Measurements from ENCODE around the gene ITGB3BP. TPM values are rescaled to one million over a fixed set of nuclear protein-coding genes. Genes with fewer than 3 reads are reported as not detected.

The ITGB3BP gene
- total and polyA plus RNA-seq, 2 of the 8 experiments (the other 6 are each of a cell fraction or from before 2014, with no cell fraction given): 17.6 to 49.1 TPM

- Histone ChIP-seq H3K79me1 (ENCODE audit: low read depth, low read length) (no peaks in the 10 kb centered on the region), H2BK20ac (ENCODE audit: low read length) (no peak overlapping the region), H3K4me1 (replicated peaks in 1 of 4; ENCODE audit: control insufficient read depth in 3 of 4, insufficient read depth in 4 of 4, low read length in 3 of 4) (no peaks in the 10 kb centered on the region), H3K9me3 (ENCODE audit: insufficient read depth in 2 of 2, low read depth in 1 of 2, low read length in 1 of 2) (no peaks in the 10 kb centered on the region), H3K4me3 (ENCODE audit: extremely low read depth in 1 of 4, insufficient read depth in 2 of 4, low read depth in 3 of 4, low read length in 4 of 4) (no peak overlapping the region), H3K27me3 (replicated peaks in 1 of 4; ENCODE audit: control insufficient read depth in 3 of 4, extremely low read depth in 1 of 4, insufficient read depth in 3 of 4, low read length in 3 of 4) (no peaks in the 10 kb centered on the region), H2BK12ac (ENCODE audit: low read depth, low read length) (no peak overlapping the region), H3K36me3 (ENCODE audit: control insufficient read depth in 2 of 4, insufficient read depth in 4 of 4, low read length in 3 of 4) (peaks cover 0 to 4% (median 0%) of the 10 kb centered on the region in 4 experiments; a peak in 2 of 8 replicates), H4K20me1 (replicated peaks in 1 of 2; ENCODE audit: control insufficient read depth in 1 of 2, insufficient read depth in 2 of 2, low read length in 2 of 2) (no peaks in the 10 kb centered on the region), H3K4ac (replicated peaks; ENCODE audit: insufficient read length, low read depth, low read length) (no peak overlapping the region), H2BK15ac (ENCODE audit: low read length) (no peak overlapping the region), H3K9ac (replicated peaks in 1 of 4; ENCODE audit: extremely low read depth in 1 of 4, low read depth in 3 of 4, low read length in 3 of 4) (no peak overlapping the region), H2AFZ (ENCODE audit: low read length) (no peak overlapping the region), H3K23me2 (ENCODE audit: low read depth, low read length) (no peaks in the 10 kb centered on the region), H2BK5ac (ENCODE audit: low read depth, low read length) (no peak overlapping the region), H3K79me2 (ENCODE audit: control insufficient read depth in 1 of 2, insufficient read depth in 2 of 2, low read length in 2 of 2) (no peaks in the 10 kb centered on the region), H3K18ac (ENCODE audit: extremely low read depth, low read length) (no peak overlapping the region), H4K8ac (ENCODE audit: extremely low read depth, insufficient read depth, low read length) (no peak overlapping the region), H3K27ac (ENCODE audit: low read depth, low read length) (no peak overlapping the region), H2BK120ac (replicated peaks; ENCODE audit: low read depth, low read length) (no peak overlapping the region), H3K56ac (replicated peaks; ENCODE audit: insufficient read length, low read depth, low read length) (no peak overlapping the region), H4K5ac (ENCODE audit: insufficient read length, low read depth, low read length) (no peak overlapping the region), H2AK5ac (ENCODE audit: low read depth, low read length) (no peak overlapping the region), H3K4me2 (ENCODE audit: insufficient read depth in 1 of 2, low read depth in 2 of 2, low read length in 2 of 2) (no peak overlapping the region), H3K14ac (ENCODE audit: insufficient read length) (no peak overlapping the region), H3K23ac (ENCODE audit: insufficient read length) (no peak overlapping the region), H4K91ac (replicated peaks; ENCODE audit: insufficient read length, low read length) (no peak overlapping the region)
- no peak for DNase-seq (ENCODE audit: low read depth in 1 of 2, low spot score in 2 of 2)
- ChIA-PET CTCF (ENCODE audit: partially characterized antibody) (interaction anchor here (0.6 to 2.0 kb wide), 4 partner anchors 10 to 266 kb away, joined by 3 to 5 read pairs (median 4); no protein-coding TSS in a partner anchor), POLR2A (ENCODE audit: partially characterized antibody) (interaction anchor here (0.6 kb wide), 1 partner anchor 73 kb away, joined by 3 read pairs; no protein-coding TSS in a partner anchor)
- FAIRE-seq: no peak
- WGBS, 2 experiments (ENCODE audit: extremely low coverage in 1 of 2, insufficient coverage in 1 of 2, insufficient read length in 1 of 2, insufficient replicate concordance in 2 of 2, low coverage in 1 of 2, low lambda C conversion rate in 2 of 2, missing lambda C conversion rate in 1 of 2): 98% methylated on average over 4 of the region's 4 CpGs; no CpG with 5 or more reads in 1 of the 2 experiments
- no peak for TF ChIP-seq TAF7 (optimal IDR thresholded peaks at IDR 0.05; ENCODE audit: borderline replicate concordance, low read depth, low read length)
- no peak for TF ChIP-seq SP1 (IDR thresholded peaks at IDR 0.05; ENCODE audit: low read depth, low read length)
- TF ChIP-seq KDM4A (IDR thresholded peaks at IDR 0.05; ENCODE audit: low read depth, low read length, severe bottlenecking): no peak
- TF ChIP-seq NRF1 (IDR thresholded peaks at IDR 0.05; ENCODE audit: low read depth, low read length): no peak
- TF ChIP-seq, protein P1, sequence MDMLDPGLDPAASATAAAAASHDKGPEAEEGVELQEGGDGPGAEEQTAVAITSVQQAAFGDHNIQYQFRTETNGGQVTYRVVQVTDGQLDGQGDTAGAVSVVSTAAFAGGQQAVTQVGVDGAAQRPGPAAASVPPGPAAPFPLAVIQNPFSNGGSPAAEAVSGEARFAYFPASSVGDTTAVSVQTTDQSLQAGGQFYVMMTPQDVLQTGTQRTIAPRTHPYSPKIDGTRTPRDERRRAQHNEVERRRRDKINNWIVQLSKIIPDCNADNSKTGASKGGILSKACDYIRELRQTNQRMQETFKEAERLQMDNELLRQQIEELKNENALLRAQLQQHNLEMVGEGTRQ (IDR thresholded peaks at IDR 0.05; ENCODE audit: low read length): no peak
- TF ChIP-seq POLR2A (IDR thresholded peaks at IDR 0.05; ENCODE audit: control extremely low read depth in 1 of 2, low read depth in 2 of 2, low read length in 2 of 2): no peak
- TF ChIP-seq RAD21 (IDR thresholded peaks at IDR 0.05 in 1 of 2, conservative IDR thresholded peaks at IDR 0.05 in 1 of 2; ENCODE audit: low read depth in 2 of 2, low read length in 2 of 2): no peak
- no peak for TF ChIP-seq ATF2 (IDR thresholded peaks at IDR 0.05; ENCODE audit: low read length)
- no peak for TF ChIP-seq BACH1 (IDR thresholded peaks at IDR 0.05; ENCODE audit: low read length)
- no peak for TF ChIP-seq RNF2 (IDR thresholded peaks at IDR 0.05; ENCODE audit: borderline replicate concordance, low read depth, low read length, missing control alignments, poor library complexity, severe bottlenecking)
- no peak for TF ChIP-seq RBBP5 (IDR thresholded peaks at IDR 0.05; ENCODE audit: borderline replicate concordance, low read depth, low read length)
These were observed 121.1 kb downstream of the ITGB3BP start for GRCh38 chr1:63401945-63402344.

Measured in H1 (cell line).